HCT116 (cell line): ENCODE results near the gene GBP6. TPM values are rescaled to one million over a fixed set of nuclear protein-coding genes. Genes with fewer than 3 reads are reported as not detected.
"Not testable (repeated sequence)": the region's sequence is repeated elsewhere in the genome, so short reads cannot be mapped to it uniquely, and the experiment has no call there.

Experiments
- ATAC-seq: fragments of 200-7000 bp; cut with Tn5 transposase; 2 replicates; pipeline ENCODE4 v1.9.1; 2020; ENCODE audit warnings: mild to moderate bottlenecking, moderate library complexity
- BruUV-seq: library from RNA; stranded (reverse); fragments of 400-500 nt; replicated peaks from 2 replicates; lab custom pipeline; 2021; lab: Mats Ljungman, UMichigan
- CTCF ChIA-PET: fragments of 300-600 bp; sonication (Branson Sonifier 250); formaldehyde crosslinking; loops from one replicate; lab custom pipeline; 2021; ENCODE audit warnings: antibody characterized with exemption; lab: Charles Lee
- POLR2A ChIA-PET: fragments of 300-600, 350-600 bp; sonication (Branson Sonifier 250); formaldehyde crosslinking; loops from one replicate; lab custom pipeline; 2021; ENCODE audit warnings: antibody characterized with exemption; lab: Charles Lee
- RAD21 ChIA-PET, 2 experiments: fragments of 300-600 bp; sonication (Branson Sonifier 250); formaldehyde crosslinking; loops; one replicate each; lab custom pipeline; 2023; ENCODE audit warnings: low total read pairs in 2 of 2; ENCODE audit not compliant: uncharacterized antibody in 2 of 2, unreplicated experiment in 2 of 2, low non-redundant PET in 1 of 2; lab: Charles Lee
- DNase-seq: peaks from one replicate; pipeline ENCODE4 v3.0.0-alpha.2; 2010; ENCODE audit warnings: low read depth, low spot score
- H2AFZ ChIP-seq: fragments of 200-600 bp; shearing (Covaris generic), sonication (generic); 2 replicates; pipeline ENCODE4 v1.6.1; 2017; ENCODE audit warnings: low read depth, mixed run types, mixed read lengths, antibody characterized with exemption, low read length; ENCODE audit not compliant: poor library complexity, severe bottlenecking
- H3K27ac ChIP-seq: 2 replicates; pipeline ENCODE4 v1.5.1; 2012; ENCODE audit warnings: low read depth, low read length
- H3K27me3 ChIP-seq: fragments of 200-600 bp; sonication (generic); 2 replicates; pipeline ENCODE4 v1.6.1; 2016; ENCODE audit warnings: mixed run types, low read length, mixed read lengths; ENCODE audit not compliant: insufficient read depth
- H3K36me3 ChIP-seq, 2 experiments: fragments of 200-500 bp in 1 of 2; fragments of 200-600 bp in 1 of 2; sonication (Bioruptor generic) in 1 of 2; sonication (generic) in 1 of 2; 2 replicates each; pipeline versions ENCODE4 v1.5.1 to v1.6.1; 2014 to 2016; ENCODE audit warnings: low read length in 2 of 2, inconsistent platforms in 1 of 2, mixed read lengths in 1 of 2, mixed run types in 1 of 2; ENCODE audit not compliant: insufficient read depth in 2 of 2, control insufficient read depth in 1 of 2
- H3K4me1 ChIP-seq, 2 experiments: fragments of 200-600 bp in 1 of 2; sonication (generic) in 1 of 2; 2 replicates each; pipeline versions ENCODE4 v1.5.1 to v1.6.1; 2012 to 2017; ENCODE audit warnings: low read length in 2 of 2, inconsistent platforms in 1 of 2, mild to moderate bottlenecking in 1 of 2, mixed read lengths in 1 of 2, mixed run types in 1 of 2, moderate library complexity in 1 of 2; ENCODE audit not compliant: insufficient read depth in 2 of 2, control insufficient read depth in 1 of 2
- H3K4me2 ChIP-seq: fragments of 200-600 bp; sonication (generic); 2 replicates; pipeline ENCODE4 v1.6.1; 2017; ENCODE audit warnings: mixed run types, low read length, mixed read lengths
- H3K4me3 ChIP-seq, 2 experiments: fragments of 200-600 bp in 1 of 2; sonication (generic) in 1 of 2; replicated peaks in 1 of 2; 2 replicates each; pipeline ENCODE4 v1.5.1; 2011 to 2016; ENCODE audit warnings: low read length in 2 of 2, control low read depth in 1 of 2, low read depth in 1 of 2, mild to moderate bottlenecking in 1 of 2, mixed read lengths in 1 of 2, mixed run types in 1 of 2
- H3K79me2 ChIP-seq: fragments of 200-600 bp; sonication (generic); 2 replicates; pipeline ENCODE4 v1.6.1; 2017; ENCODE audit warnings: mild to moderate bottlenecking, mixed run types, low read length, moderate library complexity, mixed read lengths; ENCODE audit not compliant: insufficient read depth
- H3K9ac ChIP-seq: fragments of 200-600 bp; sonication (generic); 2 replicates; pipeline ENCODE4 v1.6.1; 2016; ENCODE audit warnings: low read length, mixed read lengths
- H3K9me2 ChIP-seq: fragments of 200-600 bp; sonication (generic), shearing (Covaris generic); 2 replicates; pipeline ENCODE4 v1.6.1; 2017; ENCODE audit warnings: mixed run types, mild to moderate bottlenecking, moderate library complexity; ENCODE audit not compliant: insufficient read depth
- H3K9me3 ChIP-seq, 2 experiments: fragments of 200-500 bp in 1 of 2; fragments of 200-600 bp in 1 of 2; sonication (Bioruptor generic) in 1 of 2; sonication (generic) in 1 of 2; 2 replicates each; pipeline ENCODE4 v1.6.1; 2014 to 2017; ENCODE audit warnings: low read length in 2 of 2, mixed read lengths in 2 of 2, inconsistent platforms in 1 of 2, low read depth in 1 of 2, mild to moderate bottlenecking in 1 of 2, mixed run types in 1 of 2, moderate library complexity in 1 of 2; ENCODE audit not compliant: control insufficient read depth in 1 of 2, insufficient read depth in 1 of 2
- H4K20me1 ChIP-seq: fragments of 200-600 bp; sonication (generic), shearing (Covaris generic); 2 replicates; pipeline ENCODE4 v1.6.1; 2017; ENCODE audit warnings: mixed run types, mild to moderate bottlenecking, moderate library complexity; ENCODE audit not compliant: insufficient read depth
- CBX3 ChIP-seq: IDR thresholded peaks from 2 replicates; pipeline ENCODE4 v1.6.1; 2012; ENCODE audit warnings: low read depth
- CEBPB ChIP-seq: IDR thresholded peaks from 2 replicates; pipeline ENCODE4 v1.6.1; 2012; ENCODE audit warnings: low read depth
- CTCF ChIP-seq, 3 experiments: fragments of 200-600 bp in 1 of 3; sonication (generic) in 1 of 3; IDR thresholded peaks in 2 of 3; conservative IDR thresholded peaks in 1 of 3; 2 replicates each; pipeline ENCODE4 v1.5.1; 2012 to 2017; ENCODE audit warnings: low read depth in 2 of 3, low read length in 2 of 3, antibody characterized with exemption in 1 of 3, borderline replicate concordance in 1 of 3, control low read depth in 1 of 3, mild to moderate bottlenecking in 1 of 3, mixed read lengths in 1 of 3, mixed run types in 1 of 3, moderate library complexity in 1 of 3; ENCODE audit not compliant: insufficient read depth in 1 of 3
- EZH2 ChIP-seq: fragments of 200-600 bp; sonication (generic); IDR thresholded peaks from 2 replicates; pipeline ENCODE4 v1.6.1; 2017; ENCODE audit warnings: antibody characterized with exemption, mixed run types
- EZH2phosphoT487 ChIP-seq: fragments of 200-600 bp; IDR thresholded peaks from 2 replicates; pipeline ENCODE4 v1.6.1; 2018; ENCODE audit warnings: antibody characterized with exemption, borderline replicate concordance
- JUND ChIP-seq: IDR thresholded peaks from 2 replicates; pipeline ENCODE4 v1.6.1; 2012
- SRF ChIP-seq: IDR thresholded peaks from 2 replicates; pipeline ENCODE4 v1.6.1; 2012; ENCODE audit warnings: low read depth
- TCF7L2 ChIP-seq: IDR thresholded peaks from 2 replicates; pipeline ENCODE4 v1.7.0; 2011; ENCODE audit warnings: borderline replicate concordance, inconsistent platforms; ENCODE audit not compliant: insufficient read depth, insufficient read length; ENCODE audit errors: extremely low read depth
- ZFX ChIP-seq: fragments of 450-650 bp; IDR thresholded peaks from 2 replicates; pipeline ENCODE4 v1.6.1; 2017
- ZNF274 ChIP-seq: fragments of 200-500 bp; sonication (Bioruptor generic); IDR thresholded peaks from 2 replicates; pipeline ENCODE4 v1.6.1; 2014; ENCODE audit warnings: mild to moderate bottlenecking, low read depth, low read length, inconsistent platforms
- intact Hi-C: fragments of 100-400 bp; cut with micrococcal nuclease; formaldehyde crosslinking; loops from 2 replicates; pipeline ENCODE4 v1.10.0; 2022
- total RNA-seq: library from RNA; stranded (reverse); gene quantifications from one replicate; pipeline ENCODE4 v1.2.1, GENCODE V29; 2021; ENCODE audit not compliant: unreplicated experiment

Gene GBP6
- total RNA-seq, 1 experiment from 2014 or later, result not detected

GRCh38 chr1:89425056-89425455 is 61.2 kb downstream of the GBP6 start:
- Histone ChIP-seq H2AFZ (no peak overlapping the region), H3K9me3 (no peaks in the 10 kb centered on the region), H3K27ac (no peak overlapping the region), H3K79me2 (no peaks in the 10 kb centered on the region), H3K36me3 (no peaks in the 10 kb centered on the region), H3K9me2 (no peaks in the 10 kb centered on the region), H3K9ac (no peak overlapping the region), H4K20me1 (no peaks in the 10 kb centered on the region), H3K4me1 (no peaks in the 10 kb centered on the region), H3K4me3 (no peak overlapping the region), H3K27me3 (no peaks in the 10 kb centered on the region), H3K4me2 (no peak overlapping the region)
- BruUV-seq, result no TSS peak
- ChIA-PET RAD21 (no interaction called here), POLR2A (no interaction called here), CTCF (no interaction called here)
- no peak for DNase-seq
- intact Hi-C loops, result no loop called here
- TF ChIP-seq ZNF274 (no peak), CBX3 (no peak), SRF (no peak), EZH2phosphoT487 (no peak), EZH2 (no peak), JUND (no peak), TCF7L2 (no peak), CEBPB (no peak), ZFX (no peak)
- no peak for ATAC-seq

- no peaks in the 10 kb centered on the region for H3K27me3 ChIP-seq
- H3K36me3 ChIP-seq, result no peaks in the 10 kb centered on the region
- ChIA-PET POLR2A (no interaction called here), RAD21 (no interaction called here), CTCF (no interaction called here)
- ATAC-seq, result no peak
- intact Hi-C loops, result no loop called here
- H4K20me1 ChIP-seq, result no peaks in the 10 kb centered on the region
- H3K4me3 ChIP-seq, result no peak overlapping the region
- no peaks in the 10 kb centered on the region for H3K9me2 ChIP-seq
- H3K4me1 ChIP-seq, result no peaks in the 10 kb centered on the region
- no peaks in the 10 kb centered on the region for H3K9me3 ChIP-seq
- H3K27ac ChIP-seq, result no peak overlapping the region
- H2AFZ ChIP-seq, result no peak overlapping the region
- H3K4me2 ChIP-seq, result no peak overlapping the region
- no TSS peak for BruUV-seq
- DNase-seq, result no peak
- no peak overlapping the region for H3K9ac ChIP-seq
- no peak for TF ChIP-seq CTCF (IDR thresholded peaks at IDR 0.05 in 2 of 3, conservative IDR thresholded peaks at IDR 0.05 in 1 of 3; ENCODE audit: borderline replicate concordance in 1 of 3, insufficient read depth in 1 of 3, low read depth in 2 of 3, low read length in 2 of 3)
- H3K79me2 ChIP-seq, result no peaks in the 10 kb centered on the region
These were observed 65.2 kb downstream of the GBP6 start for GRCh38 chr1:89429062-89429461.

- ATAC-seq, H4K20me1 ChIP-seq, H3K36me3 ChIP-seq, DNase-seq, H3K4me3 ChIP-seq, H3K4me1 ChIP-seq, H3K9me3 ChIP-seq, POLR2A ChIA-PET, CTCF ChIA-PET, H3K79me2 ChIP-seq, H3K9me2 ChIP-seq, H3K4me2 ChIP-seq, H3K27me3 ChIP-seq, H3K27ac ChIP-seq, RAD21 ChIA-PET, BruUV-seq, H2AFZ ChIP-seq, H3K9ac ChIP-seq, intact Hi-C loops: not testable (repeated sequence)
These were observed 65.8 kb downstream of the GBP6 start for GRCh38 chr1:89429681-89430080.
